ENCODE data around the gene GOT1.

The GOT1 gene

DNA sequence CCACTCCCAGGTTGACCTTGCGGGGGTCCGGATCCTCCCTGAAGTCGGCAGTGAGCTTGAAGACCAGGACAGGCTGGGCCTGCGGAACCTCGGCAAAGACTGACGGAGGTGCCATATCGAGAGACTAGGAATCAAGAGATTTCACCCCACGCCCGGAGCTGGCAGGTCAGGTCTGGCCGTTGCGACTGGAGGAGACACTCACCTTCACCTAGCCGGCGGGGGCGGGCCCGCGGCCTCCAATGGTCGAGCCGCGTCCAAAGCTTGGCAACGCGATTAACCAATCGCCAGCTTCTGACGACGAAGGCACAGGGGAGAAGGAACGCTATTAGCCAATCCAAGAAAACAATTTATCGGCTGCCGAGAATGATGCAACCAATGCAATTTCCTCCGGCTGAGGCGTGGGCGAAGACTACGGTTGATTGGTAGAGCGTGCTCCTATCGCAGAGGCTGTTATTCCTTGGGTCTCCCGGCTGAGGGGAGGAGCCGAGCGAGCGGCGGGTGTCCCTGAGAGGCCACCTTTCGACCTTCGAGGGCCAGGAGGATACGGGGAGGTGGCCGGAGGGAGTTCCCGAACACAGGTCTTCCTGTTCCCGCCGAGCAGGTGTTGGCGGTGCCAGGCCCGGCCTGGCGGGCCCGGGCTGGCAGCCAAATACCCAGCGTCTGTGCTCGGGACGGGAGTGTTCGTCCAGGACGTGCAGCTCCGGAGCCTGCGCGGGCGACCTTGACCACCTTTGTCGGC is at the start of gene GOT1 (continued):
- TF ChIP-seq, protein P1, sequence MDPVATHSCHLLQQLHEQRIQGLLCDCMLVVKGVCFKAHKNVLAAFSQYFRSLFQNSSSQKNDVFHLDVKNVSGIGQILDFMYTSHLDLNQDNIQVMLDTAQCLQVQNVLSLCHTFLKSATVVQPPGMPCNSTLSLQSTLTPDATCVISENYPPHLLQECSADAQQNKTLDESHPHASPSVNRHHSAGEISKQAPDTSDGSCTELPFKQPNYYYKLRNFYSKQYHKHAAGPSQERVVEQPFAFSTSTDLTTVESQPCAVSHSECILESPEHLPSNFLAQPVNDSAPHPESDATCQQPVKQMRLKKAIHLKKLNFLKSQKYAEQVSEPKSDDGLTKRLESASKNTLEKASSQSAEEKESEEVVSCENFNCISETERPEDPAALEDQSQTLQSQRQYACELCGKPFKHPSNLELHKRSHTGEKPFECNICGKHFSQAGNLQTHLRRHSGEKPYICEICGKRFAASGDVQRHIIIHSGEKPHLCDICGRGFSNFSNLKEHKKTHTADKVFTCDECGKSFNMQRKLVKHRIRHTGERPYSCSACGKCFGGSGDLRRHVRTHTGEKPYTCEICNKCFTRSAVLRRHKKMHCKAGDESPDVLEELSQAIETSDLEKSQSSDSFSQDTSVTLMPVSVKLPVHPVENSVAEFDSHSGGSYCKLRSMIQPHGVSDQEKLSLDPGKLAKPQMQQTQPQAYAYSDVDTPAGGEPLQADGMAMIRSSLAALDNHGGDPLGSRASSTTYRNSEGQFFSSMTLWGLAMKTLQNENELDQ (tag by site-specific recombination; IDR thresholded peaks at IDR 0.05; ENCODE audit: low read depth): no peak
- TF ChIP-seq ZNF184 (tag by site-specific recombination; IDR thresholded peaks at IDR 0.05): no peak
- 0 out of 2 replicates have a peak, but pooled peaks have one; percentile 19 for TF ChIP-seq KLF1 (tag by site-specific recombination; IDR thresholded peaks at IDR 0.05)
- peak; percentile 40; the same call in 1 of the 2 replicates for TF ChIP-seq ZIC2 (tag by site-specific recombination; IDR thresholded peaks at IDR 0.05)
- TF ChIP-seq BCL11B (tag by site-specific recombination; IDR thresholded peaks at IDR 0.05; ENCODE audit: low read depth): peak; percentile 71; the same call in 1 of the 2 replicates
- no peak for TF ChIP-seq ZNF354C (tag by site-specific recombination; IDR thresholded peaks at IDR 0.05; ENCODE audit: borderline replicate concordance, low read depth)
- peak; percentile 79 for TF ChIP-seq EGR2 (tag by site-specific recombination; IDR thresholded peaks at IDR 0.05; ENCODE audit: low read depth)
- TF ChIP-seq, protein P2, sequence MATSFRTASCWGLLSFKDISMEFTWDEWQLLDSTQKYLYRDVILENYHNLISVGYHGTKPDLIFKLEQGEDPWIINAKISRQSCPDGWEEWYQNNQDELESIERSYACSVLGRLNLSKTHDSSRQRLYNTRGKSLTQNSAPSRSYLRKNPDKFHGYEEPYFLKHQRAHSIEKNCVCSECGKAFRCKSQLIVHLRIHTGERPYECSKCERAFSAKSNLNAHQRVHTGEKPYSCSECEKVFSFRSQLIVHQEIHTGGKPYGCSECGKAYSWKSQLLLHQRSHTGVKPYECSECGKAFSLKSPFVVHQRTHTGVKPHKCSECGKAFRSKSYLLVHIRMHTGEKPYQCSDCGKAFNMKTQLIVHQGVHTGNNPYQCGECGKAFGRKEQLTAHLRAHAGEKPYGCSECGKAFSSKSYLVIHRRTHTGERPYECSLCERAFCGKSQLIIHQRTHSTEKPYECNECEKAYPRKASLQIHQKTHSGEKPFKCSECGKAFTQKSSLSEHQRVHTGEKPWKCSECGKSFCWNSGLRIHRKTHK (tag by site-specific recombination; IDR thresholded peaks at IDR 0.05): no peak
- TF ChIP-seq OSR2 (tag by site-specific recombination; IDR thresholded peaks at IDR 0.05): no peak
- TF ChIP-seq ZNF521 (tag by site-specific recombination; IDR thresholded peaks at IDR 0.05): no peak
- no peak for TF ChIP-seq ZNF555 (tag by site-specific recombination; conservative IDR thresholded peaks at IDR 0.05)
- peak; percentile 95 for TF ChIP-seq SP3 (tag by site-specific recombination; IDR thresholded peaks at IDR 0.05)
- TF ChIP-seq, protein P3, sequence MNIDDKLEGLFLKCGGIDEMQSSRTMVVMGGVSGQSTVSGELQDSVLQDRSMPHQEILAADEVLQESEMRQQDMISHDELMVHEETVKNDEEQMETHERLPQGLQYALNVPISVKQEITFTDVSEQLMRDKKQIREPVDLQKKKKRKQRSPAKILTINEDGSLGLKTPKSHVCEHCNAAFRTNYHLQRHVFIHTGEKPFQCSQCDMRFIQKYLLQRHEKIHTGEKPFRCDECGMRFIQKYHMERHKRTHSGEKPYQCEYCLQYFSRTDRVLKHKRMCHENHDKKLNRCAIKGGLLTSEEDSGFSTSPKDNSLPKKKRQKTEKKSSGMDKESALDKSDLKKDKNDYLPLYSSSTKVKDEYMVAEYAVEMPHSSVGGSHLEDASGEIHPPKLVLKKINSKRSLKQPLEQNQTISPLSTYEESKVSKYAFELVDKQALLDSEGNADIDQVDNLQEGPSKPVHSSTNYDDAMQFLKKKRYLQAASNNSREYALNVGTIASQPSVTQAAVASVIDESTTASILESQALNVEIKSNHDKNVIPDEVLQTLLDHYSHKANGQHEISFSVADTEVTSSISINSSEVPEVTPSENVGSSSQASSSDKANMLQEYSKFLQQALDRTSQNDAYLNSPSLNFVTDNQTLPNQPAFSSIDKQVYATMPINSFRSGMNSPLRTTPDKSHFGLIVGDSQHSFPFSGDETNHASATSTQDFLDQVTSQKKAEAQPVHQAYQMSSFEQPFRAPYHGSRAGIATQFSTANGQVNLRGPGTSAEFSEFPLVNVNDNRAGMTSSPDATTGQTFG (tag by site-specific recombination; IDR thresholded peaks at IDR 0.05; ENCODE audit: borderline replicate concordance): no peak
- TF ChIP-seq, protein P4, sequence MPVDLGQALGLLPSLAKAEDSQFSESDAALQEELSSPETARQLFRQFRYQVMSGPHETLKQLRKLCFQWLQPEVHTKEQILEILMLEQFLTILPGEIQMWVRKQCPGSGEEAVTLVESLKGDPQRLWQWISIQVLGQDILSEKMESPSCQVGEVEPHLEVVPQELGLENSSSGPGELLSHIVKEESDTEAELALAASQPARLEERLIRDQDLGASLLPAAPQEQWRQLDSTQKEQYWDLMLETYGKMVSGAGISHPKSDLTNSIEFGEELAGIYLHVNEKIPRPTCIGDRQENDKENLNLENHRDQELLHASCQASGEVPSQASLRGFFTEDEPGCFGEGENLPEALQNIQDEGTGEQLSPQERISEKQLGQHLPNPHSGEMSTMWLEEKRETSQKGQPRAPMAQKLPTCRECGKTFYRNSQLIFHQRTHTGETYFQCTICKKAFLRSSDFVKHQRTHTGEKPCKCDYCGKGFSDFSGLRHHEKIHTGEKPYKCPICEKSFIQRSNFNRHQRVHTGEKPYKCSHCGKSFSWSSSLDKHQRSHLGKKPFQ (tag by site-specific recombination; IDR thresholded peaks at IDR 0.05): no peak
- no peak for TF ChIP-seq ZNF350 (tag by site-specific recombination; IDR thresholded peaks at IDR 0.05)
- peak; percentile 35; the same call in 1 of the 2 replicates for TF ChIP-seq ZNF843 (tag by site-specific recombination; IDR thresholded peaks at IDR 0.05)
- no peak for TF ChIP-seq TCF7L2 (IDR thresholded peaks at IDR 0.05; ENCODE audit: borderline replicate concordance, low read depth, low read length)
- peak; percentile 76 for TF ChIP-seq GLIS2 (tag by site-specific recombination; IDR thresholded peaks at IDR 0.05)
- no peak for TF ChIP-seq SCRT2 (tag by site-specific recombination; IDR thresholded peaks at IDR 0.05)
- no peak for TF ChIP-seq RBAK (tag by site-specific recombination; IDR thresholded peaks at IDR 0.05)
- 0 out of 2 replicates have a peak, but pooled peaks have one; percentile 37 for TF ChIP-seq ZNF777 (tag by site-specific recombination; IDR thresholded peaks at IDR 0.05; ENCODE audit: borderline replicate concordance)
- TF ChIP-seq ZBTB8A (tag by site-specific recombination; IDR thresholded peaks at IDR 0.05): no peak
- TF ChIP-seq, protein P5, sequence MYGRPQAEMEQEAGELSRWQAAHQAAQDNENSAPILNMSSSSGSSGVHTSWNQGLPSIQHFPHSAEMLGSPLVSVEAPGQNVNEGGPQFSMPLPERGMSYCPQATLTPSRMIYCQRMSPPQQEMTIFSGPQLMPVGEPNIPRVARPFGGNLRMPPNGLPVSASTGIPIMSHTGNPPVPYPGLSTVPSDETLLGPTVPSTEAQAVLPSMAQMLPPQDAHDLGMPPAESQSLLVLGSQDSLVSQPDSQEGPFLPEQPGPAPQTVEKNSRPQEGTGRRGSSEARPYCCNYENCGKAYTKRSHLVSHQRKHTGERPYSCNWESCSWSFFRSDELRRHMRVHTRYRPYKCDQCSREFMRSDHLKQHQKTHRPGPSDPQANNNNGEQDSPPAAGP (tag by site-specific recombination; IDR thresholded peaks at IDR 0.05): no peak
- TF ChIP-seq, protein P6, sequence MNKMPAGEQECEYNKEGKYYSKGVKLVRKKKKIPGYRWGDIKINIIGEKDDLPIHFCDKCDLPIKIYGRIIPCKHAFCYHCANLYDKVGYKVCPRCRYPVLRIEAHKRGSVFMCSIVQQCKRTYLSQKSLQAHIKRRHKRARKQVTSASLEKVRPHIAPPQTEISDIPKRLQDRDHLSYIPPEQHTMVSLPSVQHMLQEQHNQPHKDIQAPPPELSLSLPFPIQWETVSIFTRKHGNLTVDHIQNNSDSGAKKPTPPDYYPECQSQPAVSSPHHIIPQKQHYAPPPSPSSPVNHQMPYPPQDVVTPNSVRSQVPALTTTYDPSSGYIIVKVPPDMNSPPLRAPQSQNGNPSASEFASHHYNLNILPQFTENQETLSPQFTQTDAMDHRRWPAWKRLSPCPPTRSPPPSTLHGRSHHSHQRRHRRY (tag by site-specific recombination; IDR thresholded peaks at IDR 0.05): no peak
- TF ChIP-seq, protein P7, sequence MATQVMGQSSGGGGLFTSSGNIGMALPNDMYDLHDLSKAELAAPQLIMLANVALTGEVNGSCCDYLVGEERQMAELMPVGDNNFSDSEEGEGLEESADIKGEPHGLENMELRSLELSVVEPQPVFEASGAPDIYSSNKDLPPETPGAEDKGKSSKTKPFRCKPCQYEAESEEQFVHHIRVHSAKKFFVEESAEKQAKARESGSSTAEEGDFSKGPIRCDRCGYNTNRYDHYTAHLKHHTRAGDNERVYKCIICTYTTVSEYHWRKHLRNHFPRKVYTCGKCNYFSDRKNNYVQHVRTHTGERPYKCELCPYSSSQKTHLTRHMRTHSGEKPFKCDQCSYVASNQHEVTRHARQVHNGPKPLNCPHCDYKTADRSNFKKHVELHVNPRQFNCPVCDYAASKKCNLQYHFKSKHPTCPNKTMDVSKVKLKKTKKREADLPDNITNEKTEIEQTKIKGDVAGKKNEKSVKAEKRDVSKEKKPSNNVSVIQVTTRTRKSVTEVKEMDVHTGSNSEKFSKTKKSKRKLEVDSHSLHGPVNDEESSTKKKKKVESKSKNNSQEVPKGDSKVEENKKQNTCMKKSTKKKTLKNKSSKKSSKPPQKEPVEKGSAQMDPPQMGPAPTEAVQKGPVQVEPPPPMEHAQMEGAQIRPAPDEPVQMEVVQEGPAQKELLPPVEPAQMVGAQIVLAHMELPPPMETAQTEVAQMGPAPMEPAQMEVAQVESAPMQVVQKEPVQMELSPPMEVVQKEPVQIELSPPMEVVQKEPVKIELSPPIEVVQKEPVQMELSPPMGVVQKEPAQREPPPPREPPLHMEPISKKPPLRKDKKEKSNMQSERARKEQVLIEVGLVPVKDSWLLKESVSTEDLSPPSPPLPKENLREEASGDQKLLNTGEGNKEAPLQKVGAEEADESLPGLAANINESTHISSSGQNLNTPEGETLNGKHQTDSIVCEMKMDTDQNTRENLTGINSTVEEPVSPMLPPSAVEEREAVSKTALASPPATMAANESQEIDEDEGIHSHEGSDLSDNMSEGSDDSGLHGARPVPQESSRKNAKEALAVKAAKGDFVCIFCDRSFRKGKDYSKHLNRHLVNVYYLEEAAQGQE (tag by site-specific recombination; IDR thresholded peaks at IDR 0.05): peak; percentile 28; the same call in 1 of the 2 replicates
